ENCODE measurements around the gene OR6B3.
A peak's percentile ranks its signal among the peaks of the same experiment; 100 is the strongest.

Gene OR6B3

GRCh38 chr2:240014327-240014726 is 39.0 kb downstream of the OR6B3 start:
- TF ChIP-seq, protein P1, sequence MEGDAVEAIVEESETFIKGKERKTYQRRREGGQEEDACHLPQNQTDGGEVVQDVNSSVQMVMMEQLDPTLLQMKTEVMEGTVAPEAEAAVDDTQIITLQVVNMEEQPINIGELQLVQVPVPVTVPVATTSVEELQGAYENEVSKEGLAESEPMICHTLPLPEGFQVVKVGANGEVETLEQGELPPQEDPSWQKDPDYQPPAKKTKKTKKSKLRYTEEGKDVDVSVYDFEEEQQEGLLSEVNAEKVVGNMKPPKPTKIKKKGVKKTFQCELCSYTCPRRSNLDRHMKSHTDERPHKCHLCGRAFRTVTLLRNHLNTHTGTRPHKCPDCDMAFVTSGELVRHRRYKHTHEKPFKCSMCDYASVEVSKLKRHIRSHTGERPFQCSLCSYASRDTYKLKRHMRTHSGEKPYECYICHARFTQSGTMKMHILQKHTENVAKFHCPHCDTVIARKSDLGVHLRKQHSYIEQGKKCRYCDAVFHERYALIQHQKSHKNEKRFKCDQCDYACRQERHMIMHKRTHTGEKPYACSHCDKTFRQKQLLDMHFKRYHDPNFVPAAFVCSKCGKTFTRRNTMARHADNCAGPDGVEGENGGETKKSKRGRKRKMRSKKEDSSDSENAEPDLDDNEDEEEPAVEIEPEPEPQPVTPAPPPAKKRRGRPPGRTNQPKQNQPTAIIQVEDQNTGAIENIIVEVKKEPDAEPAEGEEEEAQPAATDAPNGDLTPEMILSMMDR (IDR thresholded peaks at IDR 0.05; ENCODE audit: low read depth, low read length), result no peak

GRCh38 chr2:240013343-240013742 is 40.0 kb downstream of the OR6B3 start:
- DNase-seq (ENCODE audit: extremely low read depth, low read depth), result no peak
- TF ChIP-seq, protein P1 (IDR thresholded peaks at IDR 0.05; ENCODE audit: low read depth, low read length), result peak; percentile 20

More at GRCh38 chr2:240014327-240014726, 39.0 kb downstream of the OR6B3 start:
- no peak for DNase-seq (ENCODE audit: extremely low read depth, low read depth)

DNA sequence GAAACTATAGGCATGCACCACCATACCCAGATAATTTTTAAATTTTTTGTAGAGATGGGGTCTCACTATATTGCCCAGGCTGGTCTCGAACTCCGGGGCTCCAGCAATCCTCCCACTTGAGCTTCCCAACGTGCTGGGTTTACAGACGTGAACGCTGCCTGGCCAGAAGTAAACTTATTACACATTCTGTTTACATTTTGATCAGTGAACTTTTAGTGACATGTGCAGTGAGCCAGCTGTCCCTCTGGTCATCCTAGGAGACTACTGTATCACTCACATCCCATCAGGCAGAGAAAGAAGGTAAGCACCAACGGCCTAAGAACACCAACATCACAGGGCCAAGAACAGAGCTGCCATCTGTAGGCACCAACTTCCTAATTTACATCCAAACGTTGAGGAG is 50.3 kb downstream of the OR6B3 start:
- DNase-seq (ENCODE audit: extremely low read depth, low read depth), result no peak
- TF ChIP-seq, protein P1 (IDR thresholded peaks at IDR 0.05; ENCODE audit: low read depth, low read length), result no peak

GRCh38 chr2:240000671-240001070 is 52.6 kb downstream of the OR6B3 start:
- no peak for DNase-seq (ENCODE audit: extremely low read depth, low read depth)
- TF ChIP-seq, protein P1 (IDR thresholded peaks at IDR 0.05; ENCODE audit: low read depth, low read length), result no peak

- no peak for DNase-seq (ENCODE audit: extremely low read depth, low read depth)
- TF ChIP-seq, protein P1 (IDR thresholded peaks at IDR 0.05; ENCODE audit: low read depth, low read length), result no peak
Measured at GRCh38 chr2:239997686-239998409, 55.5 kb downstream of the OR6B3 start.
